Keratinocyte (primary cell): ENCODE measurements around the gene CACUL1. TPM values are rescaled to one million over a fixed set of nuclear protein-coding genes. Genes with fewer than 3 reads are reported as not detected.

ENCODE experiments used
- DNase-seq: peaks from one replicate; pipeline ENCODE4 v3.0.0-alpha.2; 2011; ENCODE audit warnings: low read depth, missing footprints, low spot score
- FAIRE-seq: peaks from 2 replicates; lab custom pipeline; 2011; peaks lifted over from hg19 to GRCh38; lab: Jason Lieb, UNC
- H2AFZ ChIP-seq: 2 replicates; pipeline ENCODE4 v1.6.0; 2012; ENCODE audit warnings: low read length, control low read depth, inconsistent platforms; ENCODE audit not compliant: control insufficient read depth
- H3K27ac ChIP-seq: 2 replicates; pipeline ENCODE4 v1.5.1; 2011; ENCODE audit warnings: low read length; ENCODE audit not compliant: control insufficient read depth, insufficient read depth
- H3K27me3 ChIP-seq: 3 replicates; pipeline ENCODE4 v1.6.0; 2011; ENCODE audit warnings: low read length; ENCODE audit not compliant: control insufficient read depth, insufficient read depth; ENCODE audit errors: extremely low read depth
- H3K36me3 ChIP-seq, 2 experiments: 2 replicates in 1 of 2; 3 replicates in 1 of 2; pipeline ENCODE4 v1.5.1; 2011; ENCODE audit warnings: low read length in 2 of 2, mild to moderate bottlenecking in 1 of 2; ENCODE audit not compliant: control insufficient read depth in 2 of 2, insufficient read depth in 2 of 2; ENCODE audit errors: extremely low read depth in 1 of 2
- H3K4me1 ChIP-seq: 3 replicates; pipeline ENCODE4 v1.5.1; 2011; ENCODE audit warnings: low read length; ENCODE audit not compliant: control insufficient read depth, insufficient read depth; ENCODE audit errors: extremely low read depth
- H3K4me2 ChIP-seq: 3 replicates; pipeline ENCODE4 v1.6.0; 2011; ENCODE audit warnings: low read depth, low read length; ENCODE audit not compliant: control insufficient read depth, insufficient read depth; ENCODE audit errors: extremely low read depth
- H3K4me3 ChIP-seq, 3 experiments: fragments of 200-600 bp in 1 of 3; sonication (generic) in 1 of 3; 2 replicates in 2 of 3; 3 replicates in 1 of 3; pipeline ENCODE4 v1.5.1; 2011 to 2016; ENCODE audit warnings: low read length in 3 of 3, mild to moderate bottlenecking in 3 of 3, control low read depth in 2 of 3, inconsistent platforms in 1 of 3, low read depth in 1 of 3, mixed read lengths in 1 of 3, mixed run types in 1 of 3, moderate library complexity in 1 of 3; ENCODE audit not compliant: control insufficient read depth in 2 of 3, insufficient read depth in 2 of 3; ENCODE audit errors: extremely low read depth in 1 of 3
- H3K79me2 ChIP-seq: 2 replicates; pipeline ENCODE4 v1.6.0; 2012; ENCODE audit warnings: low read length; ENCODE audit not compliant: control insufficient read depth, insufficient read depth
- H3K9ac ChIP-seq: 3 replicates; pipeline ENCODE4 v1.6.0; 2011; ENCODE audit warnings: low read length; ENCODE audit not compliant: control insufficient read depth, insufficient read depth; ENCODE audit errors: extremely low read depth
- H3K9me1 ChIP-seq: 3 replicates; pipeline ENCODE4 v1.6.0; 2011; ENCODE audit warnings: low read length; ENCODE audit not compliant: control insufficient read depth, insufficient read depth; ENCODE audit errors: extremely low read depth
- H3K9me3 ChIP-seq: 2 replicates; pipeline ENCODE4 v1.5.1; 2012; ENCODE audit warnings: low read depth, low read length; ENCODE audit not compliant: control insufficient read depth
- H4K20me1 ChIP-seq: 3 replicates; pipeline ENCODE4 v1.6.0; 2011; ENCODE audit warnings: low read length; ENCODE audit not compliant: control insufficient read depth, insufficient read depth; ENCODE audit errors: extremely low read depth
- EZH2 ChIP-seq: IDR thresholded peaks from one replicate; pipeline ENCODE4 v1.6.1; 2012; ENCODE audit warnings: inconsistent platforms, mild to moderate bottlenecking, low read length, moderate library complexity
- dilution Hi-C: fragments of 300-500 bp; cut with MboI; formaldehyde crosslinking; loops from one replicate; pipeline ENCODE4 v1.7.0; 2020; ENCODE audit warnings: low sequenced_read_pairs; ENCODE audit not compliant: extremely low pct_ligation_motif_present
- polyA plus RNA-seq, 5 experiments: library from polyadenylated mRNA; depleted of rRNA in 3 of 5; stranded (reverse) in 3 of 5; stranded (forward) in 1 of 5; unstranded in 1 of 5; fragments of >200 nt; gene quantifications; 1 replicate in 1 of 5; 2 replicates in 3 of 5; 3 replicates in 1 of 5; pipeline versions ENCODE4 v1.2.1 to v1.2.3, GENCODE V29; 2011 to 2012; ENCODE audit warnings: missing spikeins in 2 of 5, low read depth in 1 of 5, low replicate concordance in 1 of 5
- TF ChIP-seq, protein P1 (sequence below), 3 experiments: IDR thresholded peaks in 1 of 3; conservative IDR thresholded peaks in 1 of 3; optimal IDR thresholded peaks in 1 of 3; 2 replicates in 2 of 3; 3 replicates in 1 of 3; pipeline versions ENCODE3 to v1.5.1; 2011; ENCODE audit warnings: low read length in 3 of 3, mild to moderate bottlenecking in 3 of 3, moderate library complexity in 2 of 3, control low read depth in 1 of 3, inconsistent platforms in 1 of 3; ENCODE audit not compliant: insufficient read depth in 2 of 3; ENCODE audit errors: extremely low read depth in 1 of 3

CACUL1 gene
- polyA plus RNA-seq, 1 donor (not counting 4 experiments of a cell fraction or from before 2014, with no cell fraction given): 36.5 TPM

DNA sequence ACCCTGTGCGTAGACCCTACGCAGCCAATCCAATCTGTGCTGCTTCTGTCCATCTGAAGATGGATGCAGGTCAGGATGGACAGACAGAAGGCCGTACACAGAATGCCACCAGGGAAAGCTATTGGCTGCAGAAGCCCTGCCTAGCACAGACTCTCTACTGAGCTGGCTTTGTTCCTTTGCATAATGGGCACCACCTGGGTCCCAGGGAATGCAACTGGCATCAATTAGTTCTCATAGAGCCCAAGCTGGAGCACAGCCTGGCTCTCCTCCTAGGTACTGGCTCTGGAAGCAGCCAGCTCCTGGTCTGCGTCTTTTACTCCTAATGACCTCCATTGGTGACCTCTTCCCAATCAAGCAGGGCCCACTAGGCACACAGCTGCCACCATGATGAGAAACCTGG lies 26.8 kb upstream of the CACUL1 start:
- Histone ChIP-seq H3K27ac (no peak overlapping the region), H3K4me3 (no peak overlapping the region), H3K4me1 (no peaks in the 10 kb centered on the region), H2AFZ (no peak overlapping the region), H3K27me3 (no peaks in the 10 kb centered on the region), H3K4me2 (no peak overlapping the region), H3K79me2 (no peaks in the 10 kb centered on the region), H4K20me1 (no peaks in the 10 kb centered on the region), H3K36me3 (no peaks in the 10 kb centered on the region), H3K9ac (no peak overlapping the region), H3K9me1 (no peaks in the 10 kb centered on the region), H3K9me3 (no peaks in the 10 kb centered on the region)
- TF ChIP-seq EZH2: no peak
- TF ChIP-seq, protein P1, sequence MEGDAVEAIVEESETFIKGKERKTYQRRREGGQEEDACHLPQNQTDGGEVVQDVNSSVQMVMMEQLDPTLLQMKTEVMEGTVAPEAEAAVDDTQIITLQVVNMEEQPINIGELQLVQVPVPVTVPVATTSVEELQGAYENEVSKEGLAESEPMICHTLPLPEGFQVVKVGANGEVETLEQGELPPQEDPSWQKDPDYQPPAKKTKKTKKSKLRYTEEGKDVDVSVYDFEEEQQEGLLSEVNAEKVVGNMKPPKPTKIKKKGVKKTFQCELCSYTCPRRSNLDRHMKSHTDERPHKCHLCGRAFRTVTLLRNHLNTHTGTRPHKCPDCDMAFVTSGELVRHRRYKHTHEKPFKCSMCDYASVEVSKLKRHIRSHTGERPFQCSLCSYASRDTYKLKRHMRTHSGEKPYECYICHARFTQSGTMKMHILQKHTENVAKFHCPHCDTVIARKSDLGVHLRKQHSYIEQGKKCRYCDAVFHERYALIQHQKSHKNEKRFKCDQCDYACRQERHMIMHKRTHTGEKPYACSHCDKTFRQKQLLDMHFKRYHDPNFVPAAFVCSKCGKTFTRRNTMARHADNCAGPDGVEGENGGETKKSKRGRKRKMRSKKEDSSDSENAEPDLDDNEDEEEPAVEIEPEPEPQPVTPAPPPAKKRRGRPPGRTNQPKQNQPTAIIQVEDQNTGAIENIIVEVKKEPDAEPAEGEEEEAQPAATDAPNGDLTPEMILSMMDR (optimal IDR thresholded peaks at IDR 0.05 in 1 of 3, IDR thresholded peaks at IDR 0.05 in 1 of 3, conservative IDR thresholded peaks at IDR 0.05 in 1 of 3; ENCODE audit: extremely low read depth in 1 of 3, insufficient read depth in 2 of 3, low read length in 3 of 3): no peak
- dilution Hi-C loops: no loop called here
- DNase-seq (no peak), FAIRE-seq (no peak)

DNA sequence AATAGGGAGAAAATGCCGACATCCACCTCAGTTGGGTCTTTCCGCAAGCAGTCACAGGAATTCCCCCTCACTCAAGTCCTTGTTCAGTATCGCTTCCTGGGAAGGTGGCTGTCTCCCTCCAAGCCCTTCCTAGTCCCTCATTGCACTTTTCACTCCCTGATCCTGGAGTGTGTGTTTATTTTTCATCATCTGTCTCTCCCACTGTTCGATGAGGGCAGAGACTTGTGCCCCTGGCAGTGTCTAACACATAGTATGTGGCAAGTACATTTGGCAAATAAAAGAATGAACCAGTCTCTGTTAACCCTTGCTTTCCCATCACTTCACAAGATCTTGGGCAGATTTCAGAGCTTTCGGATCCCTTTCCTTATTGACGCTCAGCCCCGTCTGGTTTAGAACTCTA lies 24.0 kb upstream of the CACUL1 start:
- no peaks in the 10 kb centered on the region for H3K79me2 ChIP-seq
- no peak for TF ChIP-seq EZH2
- TF ChIP-seq, protein P1 (optimal IDR thresholded peaks at IDR 0.05 in 1 of 3, IDR thresholded peaks at IDR 0.05 in 1 of 3, conservative IDR thresholded peaks at IDR 0.05 in 1 of 3; ENCODE audit: extremely low read depth in 1 of 3, insufficient read depth in 2 of 3, low read length in 3 of 3): no peak
- no peak overlapping the region for H3K4me3 ChIP-seq
- dilution Hi-C loops: no loop called here
- H3K27me3 ChIP-seq: no peaks in the 10 kb centered on the region
- no peak overlapping the region for H3K4me2 ChIP-seq
- no peak overlapping the region for H3K27ac ChIP-seq
- no peaks in the 10 kb centered on the region for H3K36me3 ChIP-seq
- no peak for DNase-seq
- no peaks in the 10 kb centered on the region for H3K9me1 ChIP-seq
- H4K20me1 ChIP-seq: no peaks in the 10 kb centered on the region
- no peaks in the 10 kb centered on the region for H3K9me3 ChIP-seq
- FAIRE-seq: no peak
- no peak overlapping the region for H3K9ac ChIP-seq
- no peaks in the 10 kb centered on the region for H3K4me1 ChIP-seq
- H2AFZ ChIP-seq: no peak overlapping the region
